AG08396 (cell line): Measurements from ENCODE around the gene MAPK12.

Experiments used
- DNase-seq: peaks from one replicate; pipeline ENCODE4 v3.0.0; 2012; ENCODE audit warnings: low spot score, mixed read lengths

Gene MAPK12

GRCh38 chr22:50232481-50233151 lies 28.9 kb downstream of the MAPK12 start:
- DNase-seq, result no peak

- DNase-seq, result no peak
Observed at GRCh38 chr22:50229370-50229769, 32.1 kb downstream of the MAPK12 start.

- no peak for DNase-seq
Observed at GRCh38 chr22:50228366-50228765, 33.1 kb downstream of the MAPK12 start.

GRCh38 chr22:50227579-50228215 lies 33.8 kb downstream of the MAPK12 start:
- DNase-seq, result no peak

- DNase-seq, result no peak
Observed at GRCh38 chr22:50226875-50227165, 34.7 kb downstream of the MAPK12 start.

GRCh38 chr22:50226063-50226874 lies 35.2 kb downstream of the MAPK12 start:
- no peak for DNase-seq

GRCh38 chr22:50225200-50225969 lies 36.1 kb downstream of the MAPK12 start:
- DNase-seq, result no peak

- DNase-seq, result no peak
Observed at GRCh38 chr22:50224071-50224470, 37.4 kb downstream of the MAPK12 start.

- DNase-seq, result no peak
Observed at GRCh38 chr22:50222508-50222907, 39.0 kb downstream of the MAPK12 start.

GRCh38 chr22:50221410-50222300 lies 39.8 kb downstream of the MAPK12 start:
- DNase-seq, result no peak

- no peak for DNase-seq
Observed at GRCh38 chr22:50220603-50221409, 40.7 kb downstream of the MAPK12 start.

GRCh38 chr22:50219800-50220602 lies 41.5 kb downstream of the MAPK12 start:
- no peak for DNase-seq

- DNase-seq, result peak; percentile 94
Observed at GRCh38 chr22:50218996-50219727, 42.3 kb downstream of the MAPK12 start.

- DNase-seq, result no peak
Observed at GRCh38 chr22:50218153-50218995, 43.1 kb downstream of the MAPK12 start.

- no peak for DNase-seq
Observed at GRCh38 chr22:50217543-50218152, 43.8 kb downstream of the MAPK12 start.

GRCh38 chr22:50216684-50217520 lies 44.6 kb downstream of the MAPK12 start:
- DNase-seq, result no peak
